H9 (cell line): Measurements from ENCODE around the gene MRGPRG. TPM values are rescaled to one million over a fixed set of nuclear protein-coding genes. Genes with fewer than 3 reads are reported as not detected.

Experiments used
- DNase-seq: peaks from one replicate; pipeline ENCODE4 v3.0.0-alpha.2; 2017
- H2AFZ ChIP-seq: one replicate; pipeline ENCODE4 v1.6.1; 2013; ENCODE audit warnings: mild to moderate bottlenecking, low read length, control low read depth, moderate library complexity
- H2AK5ac ChIP-seq: 2 replicates; pipeline ENCODE4 v1.6.1; 2013; ENCODE audit warnings: low read length, control low read depth, mixed read lengths; ENCODE audit not compliant: insufficient read length
- H2BK120ac ChIP-seq: one replicate; pipeline ENCODE4 v1.6.1; 2013; ENCODE audit warnings: low read depth, mild to moderate bottlenecking, low read length, control low read depth, inconsistent platforms; ENCODE audit not compliant: poor library complexity, severe bottlenecking
- H2BK12ac ChIP-seq: 2 replicates; pipeline ENCODE4 v1.6.1; 2013; ENCODE audit warnings: low read length, control low read depth, mixed read lengths, low read depth; ENCODE audit not compliant: insufficient read length
- H2BK15ac ChIP-seq: 2 replicates; pipeline ENCODE4 v1.6.1; 2013; ENCODE audit warnings: low read depth, low read length, control low read depth
- H2BK20ac ChIP-seq: one replicate; pipeline ENCODE4 v1.6.1; 2013; ENCODE audit warnings: low read depth, mild to moderate bottlenecking, low read length, control low read depth, inconsistent platforms; ENCODE audit not compliant: poor library complexity, severe bottlenecking
- H2BK5ac ChIP-seq: 2 replicates; pipeline ENCODE4 v1.6.1; 2013; ENCODE audit warnings: low read length, control low read depth, mixed read lengths; ENCODE audit not compliant: insufficient read length
- H3K14ac ChIP-seq: 2 replicates; pipeline ENCODE4 v1.6.1; 2013; ENCODE audit warnings: low read length, control low read depth; ENCODE audit not compliant: insufficient read depth
- H3K18ac ChIP-seq: 2 replicates; pipeline ENCODE4 v1.6.1; 2013; ENCODE audit warnings: low read depth, mild to moderate bottlenecking, mixed read lengths, low read length, control low read depth; ENCODE audit not compliant: insufficient read length
- H3K23ac ChIP-seq: 2 replicates; pipeline ENCODE4 v1.6.1; 2013; ENCODE audit warnings: low read length, control low read depth, mixed read lengths, low read depth; ENCODE audit not compliant: insufficient read length
- H3K23me2 ChIP-seq: 2 replicates; pipeline ENCODE4 v1.6.1; 2013; ENCODE audit warnings: low read depth, mild to moderate bottlenecking, mixed read lengths, low read length, control low read depth; ENCODE audit not compliant: insufficient read length, poor library complexity, severe bottlenecking
- H3K27ac ChIP-seq: 2 replicates; pipeline ENCODE4 v1.5.1; 2013; ENCODE audit warnings: low read length, control low read depth, mixed read lengths, low read depth; ENCODE audit not compliant: insufficient read length
- H3K27me3 ChIP-seq: 2 replicates; pipeline ENCODE4 v1.6.1; 2013; ENCODE audit warnings: low read length, control low read depth, inconsistent platforms; ENCODE audit not compliant: insufficient read depth
- H3K4ac ChIP-seq: 2 replicates; pipeline ENCODE4 v1.6.1; 2013; ENCODE audit warnings: low read depth, mild to moderate bottlenecking, control low read depth, inconsistent platforms, low read length, moderate library complexity
- H3K4me1 ChIP-seq: 2 replicates; pipeline ENCODE4 v1.6.1; 2013; ENCODE audit warnings: low read length, control low read depth, inconsistent platforms; ENCODE audit not compliant: insufficient read depth
- H3K4me2 ChIP-seq: 2 replicates; pipeline ENCODE4 v1.6.1; 2013; ENCODE audit warnings: low read length, control low read depth, mixed read lengths; ENCODE audit not compliant: insufficient read length, insufficient read depth
- H3K56ac ChIP-seq: 2 replicates; pipeline ENCODE4 v1.6.1; 2013; ENCODE audit warnings: low read depth, mild to moderate bottlenecking, mixed read lengths, low read length, control low read depth; ENCODE audit not compliant: insufficient read length
- H3K79me1 ChIP-seq: 2 replicates; pipeline ENCODE4 v1.6.1; 2013; ENCODE audit warnings: low read depth, mild to moderate bottlenecking, moderate library complexity, low read length, control low read depth, inconsistent platforms; ENCODE audit not compliant: insufficient read depth, poor library complexity, severe bottlenecking
- H3K79me2 ChIP-seq: 2 replicates; pipeline ENCODE4 v1.6.1; 2013; ENCODE audit warnings: low read length, control low read depth, inconsistent platforms; ENCODE audit not compliant: insufficient read depth
- H3K9ac ChIP-seq: 2 replicates; pipeline ENCODE4 v1.6.1; 2013; ENCODE audit warnings: low read length, control low read depth, mixed read lengths; ENCODE audit not compliant: insufficient read length; ENCODE audit errors: extremely low read depth
- H3K9me3 ChIP-seq: one replicate; pipeline ENCODE4 v1.6.1; 2013; ENCODE audit warnings: low read depth, low read length, inconsistent platforms; ENCODE audit not compliant: control insufficient read depth
- H3T11ph ChIP-seq: one replicate; pipeline ENCODE4 v1.6.1; 2013; ENCODE audit warnings: mild to moderate bottlenecking, low read length, control low read depth, inconsistent platforms
- H4K20me1 ChIP-seq: one replicate; pipeline ENCODE4 v1.6.1; 2013; ENCODE audit not compliant: control insufficient read depth, insufficient read length, insufficient read depth
- H4K5ac ChIP-seq: 2 replicates; pipeline ENCODE4 v1.6.1; 2013; ENCODE audit warnings: low read depth, mild to moderate bottlenecking, mixed read lengths, low read length, control low read depth; ENCODE audit not compliant: insufficient read length
- H4K8ac ChIP-seq: replicated peaks from 2 replicates; pipeline ENCODE4 v1.6.1; 2013; ENCODE audit warnings: low read length, control low read depth, mixed read lengths, low read depth; ENCODE audit not compliant: insufficient read length
- H4K91ac ChIP-seq: 2 replicates; pipeline ENCODE4 v1.6.1; 2013; ENCODE audit warnings: low read depth, mild to moderate bottlenecking, moderate library complexity, mixed read lengths, low read length, control low read depth; ENCODE audit not compliant: insufficient read length
- H3K27ac Mint-ChIP-seq, 3 experiments: 2 replicates in 2 of 3; 3 replicates in 1 of 3; pipeline ENCODE4 v1.8.0; 2020 to 2021; ENCODE audit warnings: mixed read lengths in 3 of 3, mild to moderate bottlenecking in 1 of 3, moderate library complexity in 1 of 3
- H3K27me3 Mint-ChIP-seq: 2 replicates; pipeline ENCODE4 v1.8.0; 2021; ENCODE audit warnings: low read depth, mild to moderate bottlenecking, moderate library complexity, mixed read lengths
- H3K36me3 Mint-ChIP-seq, 3 experiments: 2 replicates in 2 of 3; 3 replicates in 1 of 3; pipeline ENCODE4 v1.8.0; 2020 to 2021; ENCODE audit warnings: low read depth in 3 of 3, mixed read lengths in 3 of 3; ENCODE audit not compliant: insufficient read depth in 1 of 3
- H3K4me1 Mint-ChIP-seq, 2 experiments: 2 replicates each; pipeline ENCODE4 v1.8.0; 2020; ENCODE audit warnings: mixed read lengths in 2 of 2
- H3K4me3 Mint-ChIP-seq, 2 experiments: 2 replicates in 1 of 2; 3 replicates in 1 of 2; pipeline ENCODE4 v1.8.0; 2020 to 2021; ENCODE audit warnings: mild to moderate bottlenecking in 2 of 2, mixed read lengths in 2 of 2, moderate library complexity in 1 of 2
- H3K9me3 Mint-ChIP-seq, 2 experiments: 2 replicates in 1 of 2; 3 replicates in 1 of 2; pipeline ENCODE4 v1.8.0; 2020; ENCODE audit warnings: mild to moderate bottlenecking in 2 of 2, mixed read lengths in 2 of 2, moderate library complexity in 1 of 2
- WGBS: extraction: QIAGEN DNeasy Blood & Tissue Kit; methylation state at CpG from one replicate; pipeline ENCODE4 v1.1.7; 2013; ENCODE audit warnings: missing lambda C conversion rate, low lambda C conversion rate, mixed read lengths; ENCODE audit not compliant: insufficient read length; ENCODE audit errors: extremely low coverage; 5-methylcytosine and 5-hydroxymethylcytosine counted together
- total RNA-seq: library from RNA; stranded (reverse); gene quantifications from 2 replicates; pipeline ENCODE4 v1.2.1, GENCODE V29; 2021
- TF ChIP-seq, protein P1 (sequence below): fragments of 200-600 bp; sonication (generic); conservative IDR thresholded peaks from 3 replicates; pipeline ENCODE4 v1.8.0; 2021; ENCODE audit warnings: antibody characterized with exemption, mild to moderate bottlenecking

MRGPRG gene
- total RNA-seq, 1 experiment from 2014 or later, result not detected

- H3K27me3 Mint-ChIP-seq, result peaks cover 17% of the 10 kb centered on the region
Measured at GRCh38 chr11:3195251-3196160, 23.1 kb downstream of the MRGPRG start.

More at GRCh38 chr11:3195251-3196160, 23.1 kb downstream of the MRGPRG start:
- no peak overlapping the region for H2BK120ac ChIP-seq
- peak; percentile 38 for DNase-seq
- H2AK5ac ChIP-seq, result no peak overlapping the region
- H3K9ac ChIP-seq, result no peak overlapping the region
- H4K8ac ChIP-seq, result no peak overlapping the region
- H3K23ac ChIP-seq, result no peak overlapping the region
- peaks cover 12 to 25% of the 10 kb centered on the region in 2 experiments for H3K4me1 Mint-ChIP-seq
- no peak overlapping the region for H3K27ac ChIP-seq
- H4K91ac ChIP-seq, result no peak overlapping the region
- H3K4me1 ChIP-seq, result peaks cover 2% of the 10 kb centered on the region; the same call in 1 of the 2 replicates
- H3T11ph ChIP-seq, result no peak overlapping the region
- H4K5ac ChIP-seq, result no peak overlapping the region
- H3K18ac ChIP-seq, result no peak overlapping the region
- no peaks in the 10 kb centered on the region for H3K79me1 ChIP-seq
- no peaks in the 10 kb centered on the region for H3K79me2 ChIP-seq
- no peak overlapping the region for H3K4me2 ChIP-seq
- H2BK12ac ChIP-seq, result no peak overlapping the region
- no peaks in the 10 kb centered on the region for H4K20me1 ChIP-seq
- WGBS, result no CpG with 5 or more reads among the region's 22 CpGs
- peak overlapping the region in 2 of 3 experiments; percentile 6 to 41; a peak in 3 of 7 replicates for H3K27ac Mint-ChIP-seq
- no peak overlapping the region for H3K4me3 Mint-ChIP-seq
- H2AFZ ChIP-seq, result no peak overlapping the region
- TF ChIP-seq, protein P1, sequence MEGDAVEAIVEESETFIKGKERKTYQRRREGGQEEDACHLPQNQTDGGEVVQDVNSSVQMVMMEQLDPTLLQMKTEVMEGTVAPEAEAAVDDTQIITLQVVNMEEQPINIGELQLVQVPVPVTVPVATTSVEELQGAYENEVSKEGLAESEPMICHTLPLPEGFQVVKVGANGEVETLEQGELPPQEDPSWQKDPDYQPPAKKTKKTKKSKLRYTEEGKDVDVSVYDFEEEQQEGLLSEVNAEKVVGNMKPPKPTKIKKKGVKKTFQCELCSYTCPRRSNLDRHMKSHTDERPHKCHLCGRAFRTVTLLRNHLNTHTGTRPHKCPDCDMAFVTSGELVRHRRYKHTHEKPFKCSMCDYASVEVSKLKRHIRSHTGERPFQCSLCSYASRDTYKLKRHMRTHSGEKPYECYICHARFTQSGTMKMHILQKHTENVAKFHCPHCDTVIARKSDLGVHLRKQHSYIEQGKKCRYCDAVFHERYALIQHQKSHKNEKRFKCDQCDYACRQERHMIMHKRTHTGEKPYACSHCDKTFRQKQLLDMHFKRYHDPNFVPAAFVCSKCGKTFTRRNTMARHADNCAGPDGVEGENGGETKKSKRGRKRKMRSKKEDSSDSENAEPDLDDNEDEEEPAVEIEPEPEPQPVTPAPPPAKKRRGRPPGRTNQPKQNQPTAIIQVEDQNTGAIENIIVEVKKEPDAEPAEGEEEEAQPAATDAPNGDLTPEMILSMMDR, result peak; percentile 44; the same call in 2 of the 3 replicates
- no peaks in the 10 kb centered on the region for H3K27me3 ChIP-seq
- no peak overlapping the region for H3K56ac ChIP-seq
- no peak overlapping the region for H3K14ac ChIP-seq
- no peaks in the 10 kb centered on the region for H3K23me2 ChIP-seq
- H2BK20ac ChIP-seq, result no peak overlapping the region
- no peaks in the 10 kb centered on the region for H3K9me3 Mint-ChIP-seq
- no peak overlapping the region for H3K4ac ChIP-seq
- H3K36me3 Mint-ChIP-seq, result no peaks in the 10 kb centered on the region; a peak in 1 of 7 replicates
- no peak overlapping the region for H2BK15ac ChIP-seq
- H3K9me3 ChIP-seq, result no peaks in the 10 kb centered on the region
- no peak overlapping the region for H2BK5ac ChIP-seq
